Liver (tissue), 3 donors: ENCODE data around the gene NFRKB.
"Not testable (repeated sequence)": the region's sequence is repeated elsewhere in the genome, so short reads cannot be mapped to it uniquely, and the experiment has no call there.

Experiments
- ATF3 ChIP-seq: IDR thresholded peaks from 2 replicates; pipeline ENCODE4 v1.6.1; 2016; ENCODE audit warnings: antibody characterized with exemption
- CTCF ChIP-seq: fragments of 150-350 bp; IDR thresholded peaks from 2 replicates; pipeline ENCODE4 v1.5.1; 2017; ENCODE audit warnings: improper control_type of control experiment, low read depth, low read length; ENCODE audit not compliant: missing input control
- GABPA ChIP-seq, 2 donors: IDR thresholded peaks in 1 of 2; conservative IDR thresholded peaks in 1 of 2; 2 replicates each; pipeline ENCODE4 v1.6.1; 2016; ENCODE audit warnings: antibody characterized with exemption in 2 of 2, mild to moderate bottlenecking in 1 of 2, moderate library complexity in 1 of 2
- ZBTB33 ChIP-seq: IDR thresholded peaks from 2 replicates; pipeline ENCODE4 v1.6.1; 2016; ENCODE audit warnings: antibody characterized with exemption
- donor health status: healthy.
- donor health status: healthy.

GRCh38 chr11:129847361-129847760, 48.0 kb downstream of the NFRKB start:
- not testable (repeated sequence) for TF ChIP-seq ATF3; GABPA (IDR thresholded peaks at IDR 0.05 in 1 of 2, conservative IDR thresholded peaks at IDR 0.05 in 1 of 2); CTCF; ZBTB33
